Measurements from ENCODE around the gene DDI2. TPM values are rescaled to one million over a fixed set of nuclear protein-coding genes. Genes with fewer than 3 reads are reported as not detected.

The DDI2 gene
- polyA plus RNA-seq, 1 donor from 2014 or later = 3.8 TPM

- Histone ChIP-seq H3K4me3 (ENCODE audit: low read length) (no peak overlapping the region), H3K4me2 (ENCODE audit: low read length) (no peak overlapping the region), H3F3A (ENCODE audit: insufficient read depth, low read length, poor library complexity, severe bottlenecking) (no peaks in the 10 kb centered on the region), H3K9me2 (ENCODE audit: insufficient read depth, low read length) (no peaks in the 10 kb centered on the region), H4K20me1 (ENCODE audit: insufficient read depth) (no peaks in the 10 kb centered on the region), H3K9ac (ENCODE audit: low read length) (no peak overlapping the region), H3K79me2 (replicated peaks; ENCODE audit: insufficient read depth, low read length) (no peaks in the 10 kb centered on the region), H3K27ac (ENCODE audit: low read length) (no peak overlapping the region), H2AFZ (ENCODE audit: low read depth, low read length) (no peak overlapping the region), H3K9me3 (ENCODE audit: low read length) (no peaks in the 10 kb centered on the region), H3K36me3 (ENCODE audit: insufficient read depth, low read length) (no peaks in the 10 kb centered on the region), H3K27me3 (ENCODE audit: insufficient read depth, low read depth, low read length) (no peaks in the 10 kb centered on the region)
- TF ChIP-seq MXI1 (conservative IDR thresholded peaks at IDR 0.05; ENCODE audit: poor library complexity, severe bottlenecking) (no peak), TAF1 (IDR thresholded peaks at IDR 0.05; ENCODE audit: low read depth) (no peak), POLR2AphosphoS5 (IDR thresholded peaks at IDR 0.05) (no peak), EZH2 (IDR thresholded peaks at IDR 0.05; ENCODE audit: borderline replicate concordance, insufficient read depth, low read length, poor library complexity, severe bottlenecking) (no peak), SMC3 (conservative IDR thresholded peaks at IDR 0.05; ENCODE audit: poor library complexity) (no peak), RAD21 (conservative IDR thresholded peaks at IDR 0.05) (no peak), REST (IDR thresholded peaks at IDR 0.05; ENCODE audit: borderline replicate concordance) (no peak), EP300 (conservative IDR thresholded peaks at IDR 0.05; ENCODE audit: poor library complexity, severe bottlenecking) (no peak)
- TF ChIP-seq, protein P1, sequence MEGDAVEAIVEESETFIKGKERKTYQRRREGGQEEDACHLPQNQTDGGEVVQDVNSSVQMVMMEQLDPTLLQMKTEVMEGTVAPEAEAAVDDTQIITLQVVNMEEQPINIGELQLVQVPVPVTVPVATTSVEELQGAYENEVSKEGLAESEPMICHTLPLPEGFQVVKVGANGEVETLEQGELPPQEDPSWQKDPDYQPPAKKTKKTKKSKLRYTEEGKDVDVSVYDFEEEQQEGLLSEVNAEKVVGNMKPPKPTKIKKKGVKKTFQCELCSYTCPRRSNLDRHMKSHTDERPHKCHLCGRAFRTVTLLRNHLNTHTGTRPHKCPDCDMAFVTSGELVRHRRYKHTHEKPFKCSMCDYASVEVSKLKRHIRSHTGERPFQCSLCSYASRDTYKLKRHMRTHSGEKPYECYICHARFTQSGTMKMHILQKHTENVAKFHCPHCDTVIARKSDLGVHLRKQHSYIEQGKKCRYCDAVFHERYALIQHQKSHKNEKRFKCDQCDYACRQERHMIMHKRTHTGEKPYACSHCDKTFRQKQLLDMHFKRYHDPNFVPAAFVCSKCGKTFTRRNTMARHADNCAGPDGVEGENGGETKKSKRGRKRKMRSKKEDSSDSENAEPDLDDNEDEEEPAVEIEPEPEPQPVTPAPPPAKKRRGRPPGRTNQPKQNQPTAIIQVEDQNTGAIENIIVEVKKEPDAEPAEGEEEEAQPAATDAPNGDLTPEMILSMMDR (IDR thresholded peaks at IDR 0.05; ENCODE audit: poor library complexity, severe bottlenecking) = no peak
These were observed 86.3 kb downstream of the DDI2 start for GRCh38 chr1:15703562-15703961.

DNA sequence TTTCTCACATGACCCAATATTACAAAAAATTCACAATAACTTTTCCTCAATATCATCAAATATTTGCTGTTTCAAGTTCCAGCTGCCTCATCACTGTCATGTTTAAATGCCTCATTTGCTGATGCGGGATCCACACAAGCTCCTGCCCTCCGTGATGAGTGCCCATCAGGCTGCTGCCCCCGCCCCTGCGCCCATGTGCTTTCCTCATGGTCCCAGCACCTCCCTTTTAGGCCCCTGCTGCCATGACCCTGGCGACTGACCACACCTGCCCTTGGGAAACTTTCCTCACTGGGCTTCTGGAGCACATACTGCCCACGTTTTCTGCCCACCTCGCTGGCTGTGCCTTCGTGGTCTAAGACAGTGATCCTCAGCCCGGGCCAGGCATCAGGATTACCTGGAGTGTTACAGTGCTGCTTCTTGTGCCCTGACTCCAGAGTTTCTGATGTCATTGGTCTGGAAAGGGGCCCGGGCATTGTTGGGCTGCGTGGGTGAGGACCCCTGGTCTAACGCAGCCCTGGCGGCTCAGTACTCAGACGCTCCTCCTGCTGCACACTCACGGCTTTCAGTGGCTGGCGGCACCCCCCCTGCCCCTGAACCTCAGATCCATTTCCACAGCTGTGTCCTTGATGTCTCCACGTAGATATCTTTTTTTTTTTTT lies 87.4 kb downstream of the DDI2 start:
- no peaks in the 10 kb centered on the region for H3K9me2 ChIP-seq (ENCODE audit: insufficient read depth, low read length)
- H4K20me1 ChIP-seq (ENCODE audit: insufficient read depth) = no peaks in the 10 kb centered on the region
- H3K4me3 ChIP-seq (ENCODE audit: low read length) = no peak overlapping the region
- TF ChIP-seq REST (IDR thresholded peaks at IDR 0.05; ENCODE audit: borderline replicate concordance) (no peak), RAD21 (conservative IDR thresholded peaks at IDR 0.05) (no peak), TAF1 (IDR thresholded peaks at IDR 0.05; ENCODE audit: low read depth) (no peak), EZH2 (IDR thresholded peaks at IDR 0.05; ENCODE audit: borderline replicate concordance, insufficient read depth, low read length, poor library complexity, severe bottlenecking) (no peak), EP300 (conservative IDR thresholded peaks at IDR 0.05; ENCODE audit: poor library complexity, severe bottlenecking) (no peak), MXI1 (conservative IDR thresholded peaks at IDR 0.05; ENCODE audit: poor library complexity, severe bottlenecking) (no peak), SMC3 (conservative IDR thresholded peaks at IDR 0.05; ENCODE audit: poor library complexity) (no peak), POLR2AphosphoS5 (IDR thresholded peaks at IDR 0.05) (no peak)
- TF ChIP-seq, protein P1 (IDR thresholded peaks at IDR 0.05; ENCODE audit: poor library complexity, severe bottlenecking) = no peak
- no peaks in the 10 kb centered on the region for H3K79me2 ChIP-seq (replicated peaks; ENCODE audit: insufficient read depth, low read length)
- no peak overlapping the region for H3K4me2 ChIP-seq (ENCODE audit: low read length)
- no peaks in the 10 kb centered on the region for H3F3A ChIP-seq (ENCODE audit: insufficient read depth, low read length, poor library complexity, severe bottlenecking)
- no peak overlapping the region for H3K27ac ChIP-seq (ENCODE audit: low read length)
- no peaks in the 10 kb centered on the region for H3K27me3 ChIP-seq (ENCODE audit: insufficient read depth, low read depth, low read length)
- no peaks in the 10 kb centered on the region for H3K36me3 ChIP-seq (ENCODE audit: insufficient read depth, low read length)
- H3K9ac ChIP-seq (ENCODE audit: low read length) = no peak overlapping the region
- H2AFZ ChIP-seq (ENCODE audit: low read depth, low read length) = no peak overlapping the region
- H3K9me3 ChIP-seq (ENCODE audit: low read length) = no peaks in the 10 kb centered on the region

Data from neural cell (in vitro differentiated cells).